ENCODE results near the gene MAT1A. TPM values are rescaled to one million over a fixed set of nuclear protein-coding genes. Genes with fewer than 3 reads are reported as not detected.
A peak's percentile ranks its signal among the peaks of the same experiment; 100 is the strongest.

MAT1A gene
- total and polyA plus RNA-seq, 9 of the 15 experiments (the other 6 are each of a cell fraction or from before 2014, with no cell fraction given) = 0.03 to 0.30 (median 0.11) TPM; not detected in 2

DNA sequence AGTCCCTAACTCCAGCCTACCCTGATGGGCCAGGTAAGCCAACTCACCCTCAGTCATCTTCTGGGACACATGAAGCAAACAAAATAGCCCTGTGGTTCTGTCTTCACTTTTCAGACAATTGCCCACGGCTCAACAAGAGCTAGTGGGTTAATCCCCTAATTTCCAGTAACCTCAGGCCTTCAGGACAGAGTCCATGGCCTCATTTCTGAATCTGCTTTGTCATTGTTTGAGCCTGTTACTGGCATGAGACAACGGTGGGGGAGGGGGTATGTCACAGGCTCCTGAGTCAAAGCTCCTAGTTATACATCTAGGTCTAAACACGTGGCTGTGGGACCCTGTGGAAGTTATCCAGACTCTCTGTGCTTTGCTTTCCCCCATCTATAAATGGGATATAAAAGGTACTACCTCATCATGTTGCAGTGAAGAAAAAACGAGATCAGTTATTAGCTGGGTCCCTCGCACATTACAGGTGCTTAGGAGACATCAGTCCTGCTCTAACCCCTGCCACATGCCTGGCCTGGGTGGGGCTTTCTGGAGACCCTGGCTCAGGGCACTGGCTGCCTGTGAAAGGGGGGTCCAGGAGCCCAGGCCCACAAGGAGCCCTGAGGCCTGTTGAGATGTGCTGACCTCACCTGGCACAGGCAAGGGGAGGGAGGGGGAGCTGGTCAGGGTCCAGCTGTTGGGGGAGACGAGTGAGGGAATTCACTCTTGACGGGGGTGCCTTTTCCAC lies 16.5 kb downstream of the MAT1A start (continued):
- no peak for TF ChIP-seq LARP7 (IDR thresholded peaks at IDR 0.05)
- TF ChIP-seq SRF (CRISPR knock-in tag; IDR thresholded peaks at IDR 0.05) = 0 out of 4 replicates have a peak, but pooled peaks of 1 of the 2 experiments have one; percentile 10
- TF ChIP-seq, protein P1, sequence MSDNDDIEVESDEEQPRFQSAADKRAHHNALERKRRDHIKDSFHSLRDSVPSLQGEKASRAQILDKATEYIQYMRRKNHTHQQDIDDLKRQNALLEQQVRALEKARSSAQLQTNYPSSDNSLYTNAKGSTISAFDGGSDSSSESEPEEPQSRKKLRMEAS (CRISPR knock-in tag; IDR thresholded peaks at IDR 0.05) = peak; percentile 47; the same call in 1 of the 2 replicates
- TF ChIP-seq, protein P2, sequence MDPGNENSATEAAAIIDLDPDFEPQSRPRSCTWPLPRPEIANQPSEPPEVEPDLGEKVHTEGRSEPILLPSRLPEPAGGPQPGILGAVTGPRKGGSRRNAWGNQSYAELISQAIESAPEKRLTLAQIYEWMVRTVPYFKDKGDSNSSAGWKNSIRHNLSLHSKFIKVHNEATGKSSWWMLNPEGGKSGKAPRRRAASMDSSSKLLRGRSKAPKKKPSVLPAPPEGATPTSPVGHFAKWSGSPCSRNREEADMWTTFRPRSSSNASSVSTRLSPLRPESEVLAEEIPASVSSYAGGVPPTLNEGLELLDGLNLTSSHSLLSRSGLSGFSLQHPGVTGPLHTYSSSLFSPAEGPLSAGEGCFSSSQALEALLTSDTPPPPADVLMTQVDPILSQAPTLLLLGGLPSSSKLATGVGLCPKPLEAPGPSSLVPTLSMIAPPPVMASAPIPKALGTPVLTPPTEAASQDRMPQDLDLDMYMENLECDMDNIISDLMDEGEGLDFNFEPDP (CRISPR knock-in tag; IDR thresholded peaks at IDR 0.05) = no peak
- no peak for TF ChIP-seq ETS2 (tag; IDR thresholded peaks at IDR 0.05; ENCODE audit: borderline replicate concordance, poor library complexity, severe bottlenecking)
- peak; percentile 67 for TF ChIP-seq EP300 (IDR thresholded peaks at IDR 0.05; ENCODE audit: low read length)
- TF ChIP-seq ZNF384 (IDR thresholded peaks at IDR 0.05; ENCODE audit: low read depth, low read length) = no peak
- peak; percentile 58 for TF ChIP-seq SMAD4 (CRISPR knock-in tag; conservative IDR thresholded peaks at IDR 0.05)
- TF ChIP-seq JUND (IDR thresholded peaks at IDR 0.05; ENCODE audit: borderline replicate concordance, low read depth, low read length) = peak; percentile 61; the same call in 1 of the 2 replicates
- peak; percentile 61; the same call in 1 of the 3 replicates for TF ChIP-seq JUND (tag; IDR thresholded peaks at IDR 0.05; ENCODE audit: borderline replicate concordance, low read depth, low read length)
- no peak; the same call in 1 of the 2 replicates for TF ChIP-seq TRIM28 (IDR thresholded peaks at IDR 0.05)
- TF ChIP-seq, protein P3, sequence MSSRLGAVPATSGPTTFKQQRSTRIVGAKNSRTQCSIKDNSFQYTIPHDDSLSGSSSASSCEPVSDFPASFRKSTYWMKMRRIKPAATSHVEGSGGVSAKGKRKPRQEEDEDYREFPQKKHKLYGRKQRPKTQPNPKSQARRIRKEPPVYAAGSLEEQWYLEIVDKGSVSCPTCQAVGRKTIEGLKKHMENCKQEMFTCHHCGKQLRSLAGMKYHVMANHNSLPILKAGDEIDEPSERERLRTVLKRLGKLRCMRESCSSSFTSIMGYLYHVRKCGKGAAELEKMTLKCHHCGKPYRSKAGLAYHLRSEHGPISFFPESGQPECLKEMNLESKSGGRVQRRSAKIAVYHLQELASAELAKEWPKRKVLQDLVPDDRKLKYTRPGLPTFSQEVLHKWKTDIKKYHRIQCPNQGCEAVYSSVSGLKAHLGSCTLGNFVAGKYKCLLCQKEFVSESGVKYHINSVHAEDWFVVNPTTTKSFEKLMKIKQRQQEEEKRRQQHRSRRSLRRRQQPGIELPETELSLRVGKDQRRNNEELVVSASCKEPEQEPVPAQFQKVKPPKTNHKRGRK (tag; IDR thresholded peaks at IDR 0.05) = no peak
- TF ChIP-seq DNMT1 (IDR thresholded peaks at IDR 0.05) = no peak
- no peak for TF ChIP-seq POLR2AphosphoS5 (IDR thresholded peaks at IDR 0.05; ENCODE audit: control insufficient read depth, insufficient read depth, low read depth, low read length)
- TF ChIP-seq ZNF707 (CRISPR knock-in tag; conservative IDR thresholded peaks at IDR 0.05) = no peak
- 0 out of 2 replicates have a peak, but pooled peaks have one; percentile 44 for TF ChIP-seq FOSL1 (tag; conservative IDR thresholded peaks at IDR 0.05)
- TF ChIP-seq, protein P4, sequence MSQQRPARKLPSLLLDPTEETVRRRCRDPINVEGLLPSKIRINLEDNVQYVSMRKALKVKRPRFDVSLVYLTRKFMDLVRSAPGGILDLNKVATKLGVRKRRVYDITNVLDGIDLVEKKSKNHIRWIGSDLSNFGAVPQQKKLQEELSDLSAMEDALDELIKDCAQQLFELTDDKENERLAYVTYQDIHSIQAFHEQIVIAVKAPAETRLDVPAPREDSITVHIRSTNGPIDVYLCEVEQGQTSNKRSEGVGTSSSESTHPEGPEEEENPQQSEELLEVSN (IDR thresholded peaks at IDR 0.05; ENCODE audit: borderline replicate concordance in 1 of 2, extremely low read depth in 1 of 2, insufficient read depth in 1 of 2, insufficient read length in 1 of 2, low read depth in 1 of 2, low read length in 1 of 2, poor library complexity in 1 of 2, severe bottlenecking in 1 of 2) = peak; percentile 37 to 59
- TF ChIP-seq TEAD1 (CRISPR knock-in tag; IDR thresholded peaks at IDR 0.05) = 0 out of 4 replicates have a peak, but pooled peaks of 1 of the 2 experiments have one; percentile 22
- TF ChIP-seq XRCC4 (IDR thresholded peaks at IDR 0.05; ENCODE audit: extremely low read depth, insufficient read depth, insufficient read length) = no peak
- TF ChIP-seq ARID1B (IDR thresholded peaks at IDR 0.05) = peak; percentile 54; the same call in 1 of the 2 replicates
- TF ChIP-seq MCM2 (IDR thresholded peaks at IDR 0.05; ENCODE audit: low read depth) = no peak
- no peak for TF ChIP-seq PHTF2 (CRISPR knock-in tag; IDR thresholded peaks at IDR 0.05)
- TF ChIP-seq RBM25 (IDR thresholded peaks at IDR 0.05; ENCODE audit: low read depth, low read length, severe bottlenecking) = no peak
- peak; percentile 67 for TF ChIP-seq SMARCA4 (IDR thresholded peaks at IDR 0.05)

Measured in K562 (cell line).